ENCODE measurements around the gene C16orf95. TPM values are rescaled to one million over a fixed set of nuclear protein-coding genes. Genes with fewer than 3 reads are reported as not detected.

The C16orf95 gene
- total RNA-seq, 1 donor from 2014 or later: 4.8 TPM

DNA sequence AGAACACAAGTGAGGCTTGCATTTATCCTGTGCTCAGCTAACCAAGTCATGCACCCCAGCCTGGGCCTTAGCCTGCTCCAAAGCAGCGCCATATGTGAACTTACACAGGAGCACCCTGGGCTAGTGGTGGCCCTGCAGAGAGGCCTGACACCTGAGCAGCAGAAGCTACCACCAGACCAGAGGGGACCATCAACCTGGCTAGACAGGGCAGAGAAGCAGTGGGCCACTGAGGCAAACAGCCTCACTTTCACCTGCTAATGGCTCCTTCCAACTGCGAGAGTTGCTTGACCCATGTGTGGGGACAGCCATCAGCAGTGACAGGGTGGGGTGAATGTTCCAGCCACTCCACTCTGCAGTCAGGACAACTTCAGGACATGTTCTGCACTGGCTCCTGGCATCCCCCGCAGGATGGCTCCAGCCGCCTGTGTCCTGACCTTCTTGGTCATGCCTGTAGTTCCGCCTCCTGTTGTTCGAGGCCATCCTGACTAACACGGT, 2.9 kb upstream of the C16orf95 start:
- Histone ChIP-seq H3K79me2 (ENCODE audit: low read depth) (peaks cover 17% of the 10 kb centered on the region), H3K36me3 (no peaks in the 10 kb centered on the region), H4K20me1 (ENCODE audit: low read depth) (no peaks in the 10 kb centered on the region), H3K27ac (no peak overlapping the region), H3K4me1 (peaks cover 5% of the 10 kb centered on the region), H3K4me2 (no peak overlapping the region), H3K27me3 (no peaks in the 10 kb centered on the region), H3F3A (ENCODE audit: low read depth) (peaks cover 14% of the 10 kb centered on the region), H3K4me3 (no peak overlapping the region), H2AFZ (replicated peaks) (no peak overlapping the region), H3K9ac (no peak overlapping the region), H3K9me3 (ENCODE audit: low read depth) (no peaks in the 10 kb centered on the region)
- no peaks in the 10 kb centered on the region for H3K9me3 Mint-ChIP-seq
- TF ChIP-seq EZH2 (IDR thresholded peaks at IDR 0.05) (no peak), EZH2phosphoT487 (IDR thresholded peaks at IDR 0.05) (no peak)
- TF ChIP-seq, protein P1, sequence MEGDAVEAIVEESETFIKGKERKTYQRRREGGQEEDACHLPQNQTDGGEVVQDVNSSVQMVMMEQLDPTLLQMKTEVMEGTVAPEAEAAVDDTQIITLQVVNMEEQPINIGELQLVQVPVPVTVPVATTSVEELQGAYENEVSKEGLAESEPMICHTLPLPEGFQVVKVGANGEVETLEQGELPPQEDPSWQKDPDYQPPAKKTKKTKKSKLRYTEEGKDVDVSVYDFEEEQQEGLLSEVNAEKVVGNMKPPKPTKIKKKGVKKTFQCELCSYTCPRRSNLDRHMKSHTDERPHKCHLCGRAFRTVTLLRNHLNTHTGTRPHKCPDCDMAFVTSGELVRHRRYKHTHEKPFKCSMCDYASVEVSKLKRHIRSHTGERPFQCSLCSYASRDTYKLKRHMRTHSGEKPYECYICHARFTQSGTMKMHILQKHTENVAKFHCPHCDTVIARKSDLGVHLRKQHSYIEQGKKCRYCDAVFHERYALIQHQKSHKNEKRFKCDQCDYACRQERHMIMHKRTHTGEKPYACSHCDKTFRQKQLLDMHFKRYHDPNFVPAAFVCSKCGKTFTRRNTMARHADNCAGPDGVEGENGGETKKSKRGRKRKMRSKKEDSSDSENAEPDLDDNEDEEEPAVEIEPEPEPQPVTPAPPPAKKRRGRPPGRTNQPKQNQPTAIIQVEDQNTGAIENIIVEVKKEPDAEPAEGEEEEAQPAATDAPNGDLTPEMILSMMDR (IDR thresholded peaks at IDR 0.05): no peak
- peaks cover 3% of the 10 kb centered on the region for H3K27me3 Mint-ChIP-seq (ENCODE audit: insufficient read depth, low read depth)
- H3K36me3 Mint-ChIP-seq: no peaks in the 10 kb centered on the region
- DNase-seq (ENCODE audit: low spot score): no peak
- H3K27ac Mint-ChIP-seq: no peak overlapping the region
- peaks cover 12% of the 10 kb centered on the region for H3K4me1 Mint-ChIP-seq
- no peak overlapping the region for H3K4me3 Mint-ChIP-seq

DNA sequence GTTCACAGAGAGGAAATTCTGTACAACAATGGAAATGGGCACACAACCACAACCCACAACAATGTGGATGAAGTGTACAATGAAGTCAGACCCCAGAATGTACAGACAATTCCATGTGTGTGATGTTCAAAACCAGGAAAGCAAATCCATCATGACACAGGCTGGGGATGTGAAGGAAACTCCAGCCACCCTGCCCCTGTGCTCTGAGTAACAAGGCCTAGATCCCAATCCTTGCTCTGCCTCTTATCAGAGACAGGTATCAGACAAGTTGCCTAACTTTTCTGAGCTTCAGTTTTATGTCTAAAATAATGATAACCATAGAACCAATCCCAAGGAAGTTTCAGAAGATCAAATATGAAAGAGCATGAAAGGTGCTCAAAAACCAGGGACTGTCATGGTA, 1.8 kb upstream of the C16orf95 start:
- no peak overlapping the region for H3K27ac Mint-ChIP-seq
- H3K27ac ChIP-seq: no peak overlapping the region
- H3F3A ChIP-seq (ENCODE audit: low read depth): peaks cover 14% of the 10 kb centered on the region
- peaks cover 12% of the 10 kb centered on the region for H3K4me1 Mint-ChIP-seq
- TF ChIP-seq, protein P1 (IDR thresholded peaks at IDR 0.05): no peak
- TF ChIP-seq EZH2 (IDR thresholded peaks at IDR 0.05): no peak
- no peak for TF ChIP-seq EZH2phosphoT487 (IDR thresholded peaks at IDR 0.05)
- H2AFZ ChIP-seq (replicated peaks): no peak overlapping the region
- H3K9me3 Mint-ChIP-seq: no peaks in the 10 kb centered on the region
- no peaks in the 10 kb centered on the region for H4K20me1 ChIP-seq (ENCODE audit: low read depth)
- H3K79me2 ChIP-seq (ENCODE audit: low read depth): peaks cover 17% of the 10 kb centered on the region
- H3K9ac ChIP-seq: no peak overlapping the region
- peaks cover 5% of the 10 kb centered on the region for H3K4me1 ChIP-seq
- no peak overlapping the region for H3K4me3 ChIP-seq
- H3K9me3 ChIP-seq (ENCODE audit: low read depth): no peaks in the 10 kb centered on the region
- no peak overlapping the region for H3K4me2 ChIP-seq
- peaks cover 4% of the 10 kb centered on the region for H3K27me3 Mint-ChIP-seq (ENCODE audit: insufficient read depth, low read depth)
- no peaks in the 10 kb centered on the region for H3K27me3 ChIP-seq
- no peaks in the 10 kb centered on the region for H3K36me3 ChIP-seq
- H3K4me3 Mint-ChIP-seq: peak overlapping the region; percentile 96
- H3K36me3 Mint-ChIP-seq: no peaks in the 10 kb centered on the region
- no peak for DNase-seq (ENCODE audit: low spot score)

DNA sequence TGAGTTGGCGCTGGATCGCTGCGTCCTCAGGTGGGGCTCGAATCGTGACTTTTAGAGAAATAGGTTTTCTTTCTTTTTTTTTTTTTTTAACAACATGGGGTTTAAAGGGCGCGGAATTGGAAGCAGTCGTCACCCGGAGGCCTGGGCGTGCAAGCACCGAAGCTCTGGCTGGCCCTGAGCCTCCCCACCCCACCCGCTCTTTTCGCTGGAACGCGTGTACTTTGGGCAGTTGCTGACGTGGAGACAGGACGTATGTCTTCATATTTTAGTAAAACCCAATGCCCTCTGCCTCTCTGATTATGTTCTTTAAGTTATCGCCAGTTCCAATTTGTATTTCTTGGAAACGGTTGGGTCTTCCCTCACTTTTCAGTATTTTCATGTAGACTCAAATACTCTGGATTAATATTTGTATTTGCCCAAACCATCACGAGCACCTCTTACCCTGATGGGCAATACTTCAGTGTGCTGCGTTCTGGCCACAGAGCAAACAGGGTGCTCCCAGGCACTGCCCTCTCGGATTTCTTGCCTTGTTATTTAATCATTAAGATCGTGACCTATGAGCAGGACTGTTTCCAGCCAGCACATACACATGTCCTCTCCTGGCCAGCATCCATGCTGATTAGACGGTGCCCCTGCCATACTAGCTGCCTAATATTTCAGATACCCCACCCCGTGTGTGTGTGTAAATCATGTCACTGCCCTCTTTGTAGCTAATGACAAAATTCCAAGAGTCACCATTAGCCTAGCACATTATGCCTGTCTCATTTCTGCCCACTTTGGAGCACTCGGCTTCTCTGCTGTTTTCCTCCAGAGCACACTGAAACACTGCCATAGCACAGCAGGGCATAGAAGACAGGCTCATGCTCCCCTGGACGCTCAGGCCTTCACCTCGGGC, 805 bp upstream of the C16orf95 start:
- H3K27ac Mint-ChIP-seq: peak overlapping the region; percentile 93
- Histone ChIP-seq H3K27me3 (no peaks in the 10 kb centered on the region), H3K9ac (peak overlapping the region; percentile 94), H3K4me3 (peak overlapping the region; percentile 92), H3K9me3 (ENCODE audit: low read depth) (no peaks in the 10 kb centered on the region), H3K27ac (no peak overlapping the region), H3K79me2 (ENCODE audit: low read depth) (peaks cover 17% of the 10 kb centered on the region), H3K36me3 (no peaks in the 10 kb centered on the region), H4K20me1 (ENCODE audit: low read depth) (no peaks in the 10 kb centered on the region), H3F3A (ENCODE audit: low read depth) (peaks cover 14% of the 10 kb centered on the region), H3K4me1 (peaks cover 5% of the 10 kb centered on the region), H2AFZ (replicated peaks) (peak overlapping the region; percentile 71), H3K4me2 (peak overlapping the region; percentile 91)
- no peak for DNase-seq (ENCODE audit: low spot score)
- no peak for TF ChIP-seq EZH2phosphoT487 (IDR thresholded peaks at IDR 0.05)
- no peak for TF ChIP-seq EZH2 (IDR thresholded peaks at IDR 0.05)
- H3K4me1 Mint-ChIP-seq: peaks cover 12% of the 10 kb centered on the region
- peak overlapping the region; percentile 96 for H3K4me3 Mint-ChIP-seq
- no peaks in the 10 kb centered on the region for H3K36me3 Mint-ChIP-seq
- no peaks in the 10 kb centered on the region for H3K9me3 Mint-ChIP-seq
- peaks cover 4% of the 10 kb centered on the region for H3K27me3 Mint-ChIP-seq (ENCODE audit: insufficient read depth, low read depth)
